GM21825 (cell line): ENCODE measurements around the gene ACP7.
"Not testable (repeated sequence)": the region's sequence is repeated elsewhere in the genome, so short reads cannot be mapped to it uniquely, and the experiment has no call there.

Experiments used
- ATAC-seq: cut with Tn5 transposase; IDR thresholded peaks from one replicate; pipeline ENCODE4 v1.9.1; 2021; ENCODE audit warnings: mild to moderate bottlenecking, moderate library complexity; ENCODE audit not compliant: unreplicated experiment

The ACP7 gene

GRCh38 chr19:39103151-39103550 lies 19.0 kb downstream of the ACP7 start:
- ATAC-seq = no peak

DNA sequence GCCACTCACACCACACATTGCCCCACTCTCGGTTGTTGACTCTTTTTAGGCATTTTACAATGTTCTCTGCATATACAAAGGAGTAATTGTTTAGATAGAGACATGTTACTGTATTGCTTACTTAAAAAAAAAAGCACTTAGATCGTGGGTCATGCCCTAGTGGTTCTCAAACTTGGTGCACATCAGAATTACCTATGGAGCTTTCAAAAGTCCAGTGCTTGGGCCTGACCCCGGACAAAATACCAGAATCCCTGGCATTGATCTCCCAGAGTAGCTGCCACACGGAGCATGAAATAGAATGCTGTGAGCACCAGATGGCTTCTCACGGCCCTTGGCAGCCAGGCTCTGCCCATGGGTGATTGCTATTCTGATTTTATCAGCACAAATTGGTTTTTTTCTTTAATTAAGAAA lies 20.0 kb downstream of the ACP7 start:
- no peak for ATAC-seq

DNA sequence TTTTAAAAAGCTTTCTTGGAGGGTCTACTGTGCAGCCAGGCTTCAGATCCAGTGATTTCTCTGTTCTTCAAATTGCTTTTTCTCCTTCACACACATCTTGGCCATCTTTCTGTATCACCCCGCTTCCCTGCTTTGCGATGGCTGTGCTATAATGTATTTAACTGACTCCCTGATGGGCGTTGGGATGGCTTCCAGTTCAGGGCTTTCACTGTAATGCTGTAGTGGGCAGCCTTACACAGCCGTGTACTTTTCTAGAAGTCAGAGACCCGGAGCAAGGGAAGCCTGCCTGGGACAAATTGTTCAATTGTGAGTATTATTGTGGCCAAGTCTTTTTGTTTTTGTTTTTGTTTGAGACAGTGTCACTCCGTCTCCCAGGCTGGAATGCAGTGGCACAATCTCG lies 22.0 kb downstream of the ACP7 start:
- no peak for ATAC-seq

- ATAC-seq = no peak
Measured at GRCh38 chr19:39109641-39110040, 25.5 kb downstream of the ACP7 start.

GRCh38 chr19:39110263-39110967 lies 26.2 kb downstream of the ACP7 start:
- no peak for ATAC-seq

DNA sequence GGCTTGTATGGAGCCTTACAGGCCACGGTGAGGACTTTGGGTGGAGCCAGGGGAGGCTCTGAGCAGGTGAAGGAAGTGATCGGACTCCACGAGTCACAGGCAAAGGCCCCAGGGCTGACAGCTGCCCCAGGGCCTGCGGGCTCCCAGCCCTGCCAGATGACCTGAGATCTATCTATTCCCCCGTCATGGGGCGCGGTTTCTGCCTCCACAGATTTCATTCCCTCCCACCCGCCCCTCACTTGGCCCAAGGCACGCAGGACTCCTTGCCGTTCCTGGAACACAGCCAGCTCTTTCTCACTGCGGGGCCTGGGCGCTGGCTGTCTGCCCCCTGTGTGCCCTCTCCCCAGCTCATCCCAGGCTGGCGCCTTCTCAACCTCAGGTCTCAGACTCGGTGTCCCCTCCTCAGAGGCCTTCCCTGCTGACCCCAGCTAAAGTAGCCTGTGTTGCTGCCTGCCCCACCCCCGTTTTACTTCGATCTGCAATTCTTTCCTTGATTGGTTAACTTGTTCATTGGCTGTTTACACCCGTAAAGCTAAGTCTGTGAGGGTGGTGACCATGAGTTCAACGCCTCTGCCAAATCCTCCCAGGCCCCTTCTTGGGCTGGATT lies 27.5 kb downstream of the ACP7 start:
- no peak for ATAC-seq

- ATAC-seq = no peak
Measured at GRCh38 chr19:39112338-39112890, 28.2 kb downstream of the ACP7 start.

DNA sequence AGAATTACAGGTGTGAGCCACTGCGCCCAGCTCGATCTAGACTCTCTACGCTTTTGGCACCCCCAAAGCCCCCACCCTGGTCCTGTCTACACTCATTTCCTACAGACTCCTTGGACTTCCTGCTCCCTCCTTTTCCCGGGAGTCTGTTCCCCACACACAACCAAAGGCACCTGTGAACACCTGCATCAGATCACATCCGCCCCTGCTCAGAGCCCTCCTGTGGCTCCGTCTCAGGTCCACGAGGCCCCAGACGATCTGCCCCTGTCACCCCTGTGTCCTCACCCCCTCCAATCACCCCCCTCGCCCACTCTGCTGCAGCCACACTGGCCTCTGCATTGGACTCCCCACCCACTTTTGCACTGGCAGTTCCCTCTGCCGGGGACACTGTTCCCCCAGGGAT lies 29.0 kb downstream of the ACP7 start:
- no peak for ATAC-seq

DNA sequence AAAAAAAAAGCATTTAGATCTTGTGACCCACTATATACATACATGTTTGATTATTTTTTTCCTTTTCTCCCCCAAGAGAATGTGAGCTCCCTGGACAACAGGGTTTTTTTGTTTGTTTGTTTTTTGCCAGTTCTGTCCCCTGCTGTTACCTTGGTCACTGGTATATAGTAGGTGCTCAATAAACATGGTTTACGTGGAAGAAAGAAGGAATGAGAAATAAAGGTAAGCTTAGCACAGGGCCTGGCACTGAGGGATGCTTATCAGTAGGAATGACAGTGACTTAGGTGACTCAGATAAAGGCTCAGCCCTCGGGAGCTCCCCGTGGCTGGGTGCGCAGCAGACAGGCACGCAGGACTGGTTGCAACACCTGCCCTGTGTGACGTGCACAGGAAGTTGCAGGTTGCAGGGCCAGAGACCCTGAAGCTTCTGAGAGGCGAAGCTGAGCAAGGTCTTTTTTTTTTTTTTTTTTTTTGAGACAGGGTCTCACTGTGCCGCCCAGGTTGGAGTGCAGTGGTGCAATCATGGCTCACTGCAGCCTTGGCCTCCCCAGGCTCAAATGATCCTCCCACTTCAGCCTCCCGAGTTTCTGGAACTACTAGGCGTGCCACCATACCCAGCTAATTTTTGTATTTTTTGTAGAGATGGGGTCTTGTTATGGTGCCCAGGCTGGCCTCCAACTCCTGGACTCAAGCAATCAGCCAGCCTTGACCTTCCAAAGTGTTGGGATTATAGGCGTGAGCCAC lies 31.1 kb downstream of the ACP7 start:
- no peak for ATAC-seq

GRCh38 chr19:39117023-39117422 lies 32.9 kb downstream of the ACP7 start:
- ATAC-seq = not testable (repeated sequence)

DNA sequence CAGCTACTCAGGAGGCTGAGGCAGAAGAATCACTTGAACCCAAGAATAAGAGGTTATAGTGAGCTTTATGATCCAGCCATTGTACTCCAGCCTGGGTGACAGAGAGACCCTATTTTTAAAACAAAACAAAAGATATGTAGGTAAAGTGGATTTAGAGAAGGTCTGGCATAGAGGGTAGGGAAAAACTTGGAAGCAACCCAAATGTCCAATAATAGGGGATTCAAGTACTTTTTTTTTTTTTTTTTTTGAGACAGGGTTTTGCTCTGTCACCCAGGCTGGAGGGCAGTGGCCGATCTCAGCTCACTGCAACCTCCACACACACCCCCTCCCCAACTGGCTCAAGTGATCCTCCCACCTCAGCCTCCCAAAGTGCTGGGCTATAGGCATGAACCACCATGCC lies 35.7 kb downstream of the ACP7 start:
- no peak for ATAC-seq

GRCh38 chr19:39122934-39123731 lies 39.0 kb downstream of the ACP7 start:
- no peak for ATAC-seq

- no peak for ATAC-seq
Measured at GRCh38 chr19:39124136-39124764, 40.1 kb downstream of the ACP7 start.

DNA sequence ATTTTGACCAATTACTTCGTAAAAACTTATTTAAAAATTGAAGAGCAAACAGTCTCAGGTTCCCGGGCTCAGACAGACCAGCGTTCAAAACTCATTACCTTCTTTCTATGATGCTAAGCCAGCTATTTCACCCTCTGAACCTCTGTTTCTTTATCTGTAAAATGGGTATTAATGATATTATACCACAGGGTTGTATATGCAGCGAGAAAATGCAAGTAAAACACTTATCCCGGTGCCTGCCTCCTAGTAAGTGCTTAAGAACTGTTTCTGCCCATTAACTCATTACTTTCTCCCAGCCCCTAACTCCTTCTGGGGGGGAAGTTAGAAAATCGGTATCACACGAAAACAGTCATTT lies 41.0 kb downstream of the ACP7 start:
- no peak for ATAC-seq

GRCh38 chr19:39125554-39126311 lies 41.6 kb downstream of the ACP7 start, which contains the start of gene PAK4:
PAK4 (plus strand) TSS chr19:39125786; CDS start chr19:39169554, 43,768 bp downstream.
- ATAC-seq = peak; percentile 89

DNA sequence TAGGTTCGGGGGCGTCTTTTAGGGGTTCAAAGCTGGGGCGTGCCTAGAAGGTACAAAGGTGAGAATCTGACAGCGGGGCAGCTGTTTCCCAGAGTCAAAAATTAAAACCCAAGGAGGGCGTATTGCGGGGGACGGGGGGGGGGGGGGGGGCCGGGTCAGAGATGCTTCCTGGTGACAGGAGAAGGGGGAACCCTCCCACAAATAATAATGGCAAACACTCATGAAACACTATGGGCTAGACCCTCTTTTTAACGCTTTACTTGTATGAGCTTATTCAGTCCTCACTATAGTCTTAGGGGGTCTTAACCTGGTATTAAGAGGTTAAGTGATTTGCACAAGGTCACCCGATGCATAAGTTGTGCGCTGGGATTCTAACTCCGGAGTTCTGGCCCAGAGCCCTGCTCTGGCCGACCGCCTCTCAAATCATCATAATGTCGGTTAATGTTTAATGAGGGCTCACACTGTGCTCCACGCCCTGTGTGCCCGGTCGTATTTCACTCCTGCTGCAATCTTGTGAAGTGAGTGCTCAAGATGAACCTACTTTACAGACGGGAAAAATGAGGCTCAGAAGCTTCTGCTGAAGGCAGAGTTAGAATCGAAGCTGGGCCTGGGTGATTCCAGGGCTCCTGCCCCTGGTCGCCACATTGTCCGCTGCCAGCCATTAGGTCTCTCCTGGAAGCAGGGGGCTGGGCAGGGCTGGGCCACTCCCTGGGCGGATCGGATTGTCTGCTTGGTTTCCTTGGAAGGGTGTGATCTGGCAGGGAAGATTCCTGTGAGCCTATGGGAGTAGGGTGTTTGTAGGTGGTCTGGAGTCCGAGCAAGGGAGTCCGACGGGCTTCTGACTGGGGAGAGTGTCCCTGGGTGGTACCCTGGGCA lies 42.4 kb downstream of the ACP7 start:
- ATAC-seq = no peak

- no peak for ATAC-seq
Measured at GRCh38 chr19:39127812-39128515, 43.8 kb downstream of the ACP7 start.

GRCh38 chr19:39128516-39129079 lies 44.4 kb downstream of the ACP7 start:
- ATAC-seq = no peak
